ENCODE data around the gene TICRR.

DNA sequence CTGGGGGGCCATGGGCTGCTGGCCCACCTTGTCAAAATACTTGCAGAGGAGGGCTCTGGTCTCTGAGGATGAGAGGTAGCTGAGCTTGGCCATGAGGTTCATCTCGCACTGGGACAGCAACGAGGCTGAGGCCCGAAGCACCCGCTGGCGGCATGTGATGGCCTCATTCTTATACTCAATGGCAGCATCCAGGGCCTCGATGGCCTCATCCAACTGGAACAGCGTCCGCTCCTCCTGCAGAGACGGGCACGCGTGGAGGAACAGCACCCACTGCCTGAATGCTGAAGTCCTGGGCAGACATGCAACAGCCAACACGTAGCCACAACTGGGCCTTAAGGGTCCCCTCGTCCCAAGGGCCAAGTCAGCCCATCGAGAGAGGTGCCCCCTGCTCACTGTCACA lies 55.0 kb downstream of the TICRR start:
- TF ChIP-seq, protein P1, sequence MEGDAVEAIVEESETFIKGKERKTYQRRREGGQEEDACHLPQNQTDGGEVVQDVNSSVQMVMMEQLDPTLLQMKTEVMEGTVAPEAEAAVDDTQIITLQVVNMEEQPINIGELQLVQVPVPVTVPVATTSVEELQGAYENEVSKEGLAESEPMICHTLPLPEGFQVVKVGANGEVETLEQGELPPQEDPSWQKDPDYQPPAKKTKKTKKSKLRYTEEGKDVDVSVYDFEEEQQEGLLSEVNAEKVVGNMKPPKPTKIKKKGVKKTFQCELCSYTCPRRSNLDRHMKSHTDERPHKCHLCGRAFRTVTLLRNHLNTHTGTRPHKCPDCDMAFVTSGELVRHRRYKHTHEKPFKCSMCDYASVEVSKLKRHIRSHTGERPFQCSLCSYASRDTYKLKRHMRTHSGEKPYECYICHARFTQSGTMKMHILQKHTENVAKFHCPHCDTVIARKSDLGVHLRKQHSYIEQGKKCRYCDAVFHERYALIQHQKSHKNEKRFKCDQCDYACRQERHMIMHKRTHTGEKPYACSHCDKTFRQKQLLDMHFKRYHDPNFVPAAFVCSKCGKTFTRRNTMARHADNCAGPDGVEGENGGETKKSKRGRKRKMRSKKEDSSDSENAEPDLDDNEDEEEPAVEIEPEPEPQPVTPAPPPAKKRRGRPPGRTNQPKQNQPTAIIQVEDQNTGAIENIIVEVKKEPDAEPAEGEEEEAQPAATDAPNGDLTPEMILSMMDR (IDR thresholded peaks at IDR 0.05) = no peak
- TF ChIP-seq ZFX (IDR thresholded peaks at IDR 0.05; ENCODE audit: borderline replicate concordance) = no peak

Data from 22Rv1 (cell line).